Nephron (organoid): ENCODE data around the gene RHEB.

ENCODE experiments used
- H3K27ac Mint-ChIP-seq, 3 experiments: 2 replicates each; pipeline ENCODE4 v1.8.0; 2020; ENCODE audit warnings: mixed read lengths in 3 of 3, mild to moderate bottlenecking in 2 of 3, moderate library complexity in 1 of 3
- H3K27me3 Mint-ChIP-seq: 2 replicates; pipeline ENCODE4 v1.8.0; 2021; ENCODE audit warnings: low read depth, mild to moderate bottlenecking, moderate library complexity, mixed read lengths
- H3K36me3 Mint-ChIP-seq: 2 replicates; pipeline ENCODE4 v1.8.0; 2020; ENCODE audit warnings: low read depth, mixed read lengths
- H3K4me1 Mint-ChIP-seq: 2 replicates; pipeline ENCODE4 v1.8.0; 2020; ENCODE audit warnings: mixed read lengths
- H3K4me3 Mint-ChIP-seq, 3 experiments: 2 replicates each; pipeline ENCODE4 v1.8.0; 2020; ENCODE audit warnings: mild to moderate bottlenecking in 3 of 3, mixed read lengths in 3 of 3, moderate library complexity in 2 of 3
- H3K9me3 Mint-ChIP-seq: 2 replicates; pipeline ENCODE4 v1.8.0; 2020; ENCODE audit warnings: mixed read lengths
- TF ChIP-seq, protein P1 (sequence below), 3 experiments: fragments of 200-600 bp; sonication (generic); IDR thresholded peaks; one replicate each; pipeline ENCODE4 v1.5.0; 2021; ENCODE audit warnings: antibody characterized with exemption in 3 of 3; ENCODE audit not compliant: unreplicated experiment in 3 of 3

Gene RHEB

GRCh38 chr7:151437159-151437553 is 82.5 kb downstream of the RHEB start:
- Mint-ChIP-seq H3K27me3 (peaks cover 12% of the 10 kb centered on the region), H3K4me1 (peaks cover 39% of the 10 kb centered on the region), H3K36me3 (no peaks in the 10 kb centered on the region), H3K27ac (peak overlapping the region in 1 of 3 experiments; percentile 80), H3K4me3 (no peak overlapping the region), H3K9me3 (no peaks in the 10 kb centered on the region)
- TF ChIP-seq, protein P1, sequence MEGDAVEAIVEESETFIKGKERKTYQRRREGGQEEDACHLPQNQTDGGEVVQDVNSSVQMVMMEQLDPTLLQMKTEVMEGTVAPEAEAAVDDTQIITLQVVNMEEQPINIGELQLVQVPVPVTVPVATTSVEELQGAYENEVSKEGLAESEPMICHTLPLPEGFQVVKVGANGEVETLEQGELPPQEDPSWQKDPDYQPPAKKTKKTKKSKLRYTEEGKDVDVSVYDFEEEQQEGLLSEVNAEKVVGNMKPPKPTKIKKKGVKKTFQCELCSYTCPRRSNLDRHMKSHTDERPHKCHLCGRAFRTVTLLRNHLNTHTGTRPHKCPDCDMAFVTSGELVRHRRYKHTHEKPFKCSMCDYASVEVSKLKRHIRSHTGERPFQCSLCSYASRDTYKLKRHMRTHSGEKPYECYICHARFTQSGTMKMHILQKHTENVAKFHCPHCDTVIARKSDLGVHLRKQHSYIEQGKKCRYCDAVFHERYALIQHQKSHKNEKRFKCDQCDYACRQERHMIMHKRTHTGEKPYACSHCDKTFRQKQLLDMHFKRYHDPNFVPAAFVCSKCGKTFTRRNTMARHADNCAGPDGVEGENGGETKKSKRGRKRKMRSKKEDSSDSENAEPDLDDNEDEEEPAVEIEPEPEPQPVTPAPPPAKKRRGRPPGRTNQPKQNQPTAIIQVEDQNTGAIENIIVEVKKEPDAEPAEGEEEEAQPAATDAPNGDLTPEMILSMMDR (IDR thresholded peaks at IDR 0.05; ENCODE audit: unreplicated experiment in 3 of 3), result no peak

DNA sequence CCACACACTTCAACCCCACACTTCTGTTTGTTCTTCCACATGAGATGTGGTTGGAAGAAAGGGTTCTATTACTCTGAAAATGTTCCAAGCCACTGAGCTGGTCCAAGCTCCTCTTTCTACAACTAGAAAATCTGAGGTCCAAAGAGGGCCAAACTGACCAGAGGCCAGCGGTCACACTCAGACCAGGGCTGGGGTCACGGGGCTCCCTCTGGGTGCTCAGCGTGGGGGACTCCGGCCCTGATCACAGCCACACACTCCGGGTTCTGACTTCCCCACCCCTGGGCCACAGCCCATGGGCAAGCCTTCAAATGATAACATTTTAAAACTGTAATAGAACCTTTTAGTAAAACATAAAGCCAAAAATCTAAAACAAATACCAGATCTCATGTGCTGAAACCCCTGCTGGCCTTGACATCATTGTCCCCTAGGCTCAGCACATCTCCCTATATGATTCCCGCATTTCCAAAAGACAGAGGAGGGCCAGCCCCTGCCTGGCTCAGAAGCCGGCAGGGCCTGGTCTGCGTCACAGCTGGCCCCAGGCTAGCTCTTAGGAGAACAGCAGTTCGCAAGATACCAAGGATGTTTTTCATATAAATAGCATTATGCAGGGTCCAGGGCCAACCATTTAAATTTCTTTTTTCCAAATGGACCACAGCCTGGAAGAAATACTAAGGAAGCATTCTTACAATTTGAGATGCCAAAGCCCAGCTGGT is 83.1 kb downstream of the RHEB start:
- TF ChIP-seq, protein P1 (IDR thresholded peaks at IDR 0.05; ENCODE audit: unreplicated experiment in 3 of 3), result no peak
- peaks cover 33% of the 10 kb centered on the region for H3K4me1 Mint-ChIP-seq
- H3K4me3 Mint-ChIP-seq, result peak overlapping the region in 2 of 3 experiments; percentile 2 to 32
- H3K27me3 Mint-ChIP-seq, result peaks cover 12% of the 10 kb centered on the region
- peak overlapping the region; percentile 72 to 80 (median 76) for H3K27ac Mint-ChIP-seq
- H3K9me3 Mint-ChIP-seq, result no peaks in the 10 kb centered on the region
- no peaks in the 10 kb centered on the region for H3K36me3 Mint-ChIP-seq

DNA sequence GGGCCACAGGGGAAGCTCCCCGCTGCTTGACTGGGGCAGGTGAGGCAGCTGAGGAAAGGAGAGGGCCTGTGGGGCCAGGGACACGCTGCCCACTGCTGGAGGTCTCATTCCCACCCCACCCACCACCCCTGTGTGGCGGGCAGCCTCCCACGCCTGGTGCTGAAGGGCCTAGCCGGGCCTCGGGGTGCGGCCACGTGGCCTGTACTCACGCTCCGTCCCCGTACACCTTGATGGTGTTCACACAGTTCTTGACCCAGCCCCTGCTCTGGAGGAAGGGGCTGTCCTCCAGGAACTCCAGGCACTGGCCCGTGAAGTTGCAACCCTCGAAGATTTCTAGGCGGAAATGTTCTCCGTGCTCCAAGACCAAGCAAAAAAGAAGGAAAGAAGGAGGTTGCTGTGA is 83.7 kb downstream of the RHEB start:
- TF ChIP-seq, protein P1 (IDR thresholded peaks at IDR 0.05; ENCODE audit: unreplicated experiment in 3 of 3), result no peak
- Mint-ChIP-seq H3K27me3 (peaks cover 12% of the 10 kb centered on the region), H3K9me3 (no peaks in the 10 kb centered on the region), H3K4me3 (no peak overlapping the region), H3K36me3 (no peaks in the 10 kb centered on the region), H3K27ac (peak overlapping the region; percentile 72 to 80 (median 76)), H3K4me1 (peaks cover 27% of the 10 kb centered on the region)

DNA sequence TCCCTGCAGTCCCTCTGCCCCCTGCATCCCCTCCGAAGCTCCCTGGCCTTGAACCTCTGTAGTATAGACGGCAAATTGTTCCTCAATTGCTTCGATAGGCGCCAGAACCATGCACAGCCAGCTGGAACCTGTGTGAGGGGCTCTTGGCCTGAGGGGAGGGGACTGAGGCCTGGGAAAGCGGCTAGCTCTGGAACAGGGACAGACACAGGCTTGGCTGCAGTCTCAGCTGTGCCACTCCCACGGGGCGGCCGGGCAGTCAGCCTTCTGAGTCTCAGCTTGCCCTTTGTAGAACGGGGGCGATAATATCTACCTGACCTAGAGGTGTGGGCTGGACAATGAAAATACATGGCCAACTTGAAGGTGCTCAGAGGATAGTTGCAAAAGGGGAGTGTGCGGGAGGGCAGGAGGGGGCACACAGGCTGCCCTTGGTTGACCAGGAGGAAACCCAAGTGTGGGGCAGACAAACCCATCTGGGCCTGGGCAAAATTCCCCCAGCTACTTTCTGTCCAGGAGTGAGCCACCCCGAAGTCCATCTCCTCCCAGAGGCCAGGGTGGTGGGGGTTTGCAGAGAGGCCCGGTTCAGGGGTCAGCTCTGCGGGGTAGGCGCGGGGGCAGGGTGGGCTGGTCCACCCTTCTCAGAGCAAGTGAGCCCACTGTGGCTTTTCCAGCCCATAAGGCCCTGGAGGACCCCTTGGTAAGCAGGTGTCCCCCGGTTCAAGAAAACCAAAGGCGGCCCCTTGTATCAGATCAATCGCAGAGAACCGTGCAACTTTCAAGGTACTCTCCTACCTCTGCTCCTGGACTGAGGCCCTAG is 84.4 kb downstream of the RHEB start:
- TF ChIP-seq, protein P1 (IDR thresholded peaks at IDR 0.05; ENCODE audit: unreplicated experiment in 3 of 3), result no peak
- peak overlapping the region; percentile 53 to 70 (median 66) for H3K27ac Mint-ChIP-seq
- H3K4me1 Mint-ChIP-seq, result peaks cover 20% of the 10 kb centered on the region
- H3K36me3 Mint-ChIP-seq, result no peaks in the 10 kb centered on the region
- no peaks in the 10 kb centered on the region for H3K9me3 Mint-ChIP-seq
- peaks cover 6% of the 10 kb centered on the region for H3K27me3 Mint-ChIP-seq
- no peak overlapping the region for H3K4me3 Mint-ChIP-seq

DNA sequence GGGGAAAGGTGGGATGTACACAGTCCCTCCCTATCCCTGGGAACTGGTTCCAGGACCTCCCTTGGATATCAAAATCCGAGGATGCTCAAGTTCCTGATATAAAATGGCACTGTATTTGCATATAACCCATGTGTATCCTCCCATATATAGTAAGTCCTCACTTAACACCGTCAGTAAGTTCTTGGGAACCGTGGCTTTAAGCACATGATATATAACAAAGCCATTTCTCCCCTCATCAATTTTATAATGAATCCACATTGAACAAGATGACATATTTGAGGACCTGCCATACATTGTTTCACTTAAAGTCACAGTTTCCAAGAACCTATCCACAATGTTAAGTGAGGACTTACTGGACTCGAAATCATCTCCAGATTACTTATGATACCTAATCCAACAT is 85.1 kb downstream of the RHEB start:
- peaks cover 25% of the 10 kb centered on the region for H3K4me1 Mint-ChIP-seq
- TF ChIP-seq, protein P1 (IDR thresholded peaks at IDR 0.05; ENCODE audit: unreplicated experiment in 3 of 3), result no peak
- H3K9me3 Mint-ChIP-seq, result no peaks in the 10 kb centered on the region
- H3K36me3 Mint-ChIP-seq, result no peaks in the 10 kb centered on the region
- peaks cover 4% of the 10 kb centered on the region for H3K27me3 Mint-ChIP-seq
- H3K4me3 Mint-ChIP-seq, result no peak overlapping the region
- H3K27ac Mint-ChIP-seq, result peak overlapping the region; percentile 53 to 70 (median 66)
